WERI-Rb-1 (cell line): Measurements from ENCODE around the gene RGS1.
"Not testable (repeated sequence)": the region's sequence is repeated elsewhere in the genome, so short reads cannot be mapped to it uniquely, and the experiment has no call there.

Experiments
- DNase-seq: peaks from one replicate; pipeline ENCODE4 v3.0.0-alpha.2; 2020
- H3K27ac ChIP-seq: fragments of 250-450 bp; sonication (Bioruptor Pico); 2 replicates; pipeline ENCODE4 v1.5.1; 2020; ENCODE audit warnings: mild to moderate bottlenecking, moderate library complexity
- H3K27me3 ChIP-seq: fragments of 250-450 bp; sonication (Bioruptor Pico); 2 replicates; pipeline ENCODE4 v1.5.1; 2021; ENCODE audit warnings: mild to moderate bottlenecking, low read depth, moderate library complexity; ENCODE audit not compliant: insufficient read depth, severe bottlenecking
- H3K36me3 ChIP-seq: fragments of 250-450 bp; sonication (Bioruptor Pico); 2 replicates; pipeline ENCODE4 v1.5.1; 2020; ENCODE audit warnings: mild to moderate bottlenecking, moderate library complexity
- H3K4me3 ChIP-seq: 2 replicates; pipeline ENCODE4 v1.5.1; 2011; ENCODE audit warnings: low read depth, mild to moderate bottlenecking, control low read depth, low read length
- H3K9me3 ChIP-seq: fragments of 250-450 bp; sonication (Bioruptor Pico); 2 replicates; pipeline ENCODE4 v1.5.1; 2021; ENCODE audit warnings: mild to moderate bottlenecking, moderate library complexity; ENCODE audit not compliant: severe bottlenecking
- TF ChIP-seq, protein P1 (sequence below): IDR thresholded peaks from 2 replicates; pipeline ENCODE4 v1.5.1; 2011; ENCODE audit warnings: low read depth, mild to moderate bottlenecking, control low read depth, inconsistent platforms, low read length

The RGS1 gene

DNA sequence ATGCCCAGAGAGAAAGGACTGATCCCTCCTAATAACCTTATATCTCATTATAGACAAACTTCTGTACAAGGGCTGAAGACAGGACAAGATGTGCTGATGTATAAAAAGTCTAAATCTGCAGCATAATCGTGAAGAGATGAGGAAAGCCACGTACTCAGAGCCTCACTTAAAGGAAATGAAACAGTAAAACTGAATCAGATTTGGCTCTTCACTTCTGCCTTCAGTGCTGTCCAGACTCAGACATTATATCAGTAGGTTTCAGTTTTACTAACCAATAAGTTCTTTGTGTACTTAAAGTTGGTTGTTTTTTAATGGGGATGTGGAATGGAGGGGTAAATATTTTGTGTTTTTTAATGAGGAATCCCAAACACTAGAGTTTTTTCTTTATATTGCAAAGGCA lies 45.3 kb upstream of the RGS1 start:
- TF ChIP-seq, protein P1, sequence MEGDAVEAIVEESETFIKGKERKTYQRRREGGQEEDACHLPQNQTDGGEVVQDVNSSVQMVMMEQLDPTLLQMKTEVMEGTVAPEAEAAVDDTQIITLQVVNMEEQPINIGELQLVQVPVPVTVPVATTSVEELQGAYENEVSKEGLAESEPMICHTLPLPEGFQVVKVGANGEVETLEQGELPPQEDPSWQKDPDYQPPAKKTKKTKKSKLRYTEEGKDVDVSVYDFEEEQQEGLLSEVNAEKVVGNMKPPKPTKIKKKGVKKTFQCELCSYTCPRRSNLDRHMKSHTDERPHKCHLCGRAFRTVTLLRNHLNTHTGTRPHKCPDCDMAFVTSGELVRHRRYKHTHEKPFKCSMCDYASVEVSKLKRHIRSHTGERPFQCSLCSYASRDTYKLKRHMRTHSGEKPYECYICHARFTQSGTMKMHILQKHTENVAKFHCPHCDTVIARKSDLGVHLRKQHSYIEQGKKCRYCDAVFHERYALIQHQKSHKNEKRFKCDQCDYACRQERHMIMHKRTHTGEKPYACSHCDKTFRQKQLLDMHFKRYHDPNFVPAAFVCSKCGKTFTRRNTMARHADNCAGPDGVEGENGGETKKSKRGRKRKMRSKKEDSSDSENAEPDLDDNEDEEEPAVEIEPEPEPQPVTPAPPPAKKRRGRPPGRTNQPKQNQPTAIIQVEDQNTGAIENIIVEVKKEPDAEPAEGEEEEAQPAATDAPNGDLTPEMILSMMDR = no peak
- H3K36me3 ChIP-seq = no peaks in the 10 kb centered on the region
- no peaks in the 10 kb centered on the region for H3K9me3 ChIP-seq
- H3K27me3 ChIP-seq = no peaks in the 10 kb centered on the region
- no peak overlapping the region for H3K27ac ChIP-seq
- H3K4me3 ChIP-seq = no peak overlapping the region
- DNase-seq = no peak

DNA sequence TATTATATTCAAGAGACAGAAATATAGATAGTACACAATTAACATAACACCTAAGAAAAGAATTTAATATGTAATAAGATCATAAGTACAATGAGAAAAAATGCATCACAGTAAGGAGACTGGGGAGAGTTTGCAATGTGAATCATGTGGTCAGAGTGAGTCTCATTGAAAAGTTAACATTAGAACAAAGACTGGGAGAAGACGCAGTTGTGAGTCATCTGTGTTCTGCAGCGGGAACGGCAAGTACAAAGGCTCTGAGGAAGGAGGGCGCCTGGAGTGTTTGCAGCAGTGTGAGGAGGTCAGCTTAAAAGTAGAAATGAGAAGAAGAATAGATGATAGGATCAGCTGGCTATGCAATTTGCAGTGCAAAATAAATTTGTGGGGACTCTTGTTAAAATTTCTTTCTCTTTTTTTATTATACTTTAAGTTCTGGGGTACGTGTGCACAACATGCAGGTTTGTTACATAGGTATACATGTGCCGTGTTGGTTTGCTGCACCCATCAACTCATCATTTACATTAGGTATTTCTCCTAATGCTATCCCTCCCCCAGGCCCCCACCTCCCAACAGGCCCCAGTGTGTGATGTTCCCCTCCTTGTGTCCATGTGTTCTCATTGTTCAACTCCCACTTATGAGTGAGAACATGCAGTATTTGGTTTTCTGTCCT lies 44.4 kb upstream of the RGS1 start:
- H3K36me3 ChIP-seq, H3K4me3 ChIP-seq, H3K9me3 ChIP-seq, DNase-seq, H3K27ac ChIP-seq, H3K27me3 ChIP-seq: not testable (repeated sequence)

DNA sequence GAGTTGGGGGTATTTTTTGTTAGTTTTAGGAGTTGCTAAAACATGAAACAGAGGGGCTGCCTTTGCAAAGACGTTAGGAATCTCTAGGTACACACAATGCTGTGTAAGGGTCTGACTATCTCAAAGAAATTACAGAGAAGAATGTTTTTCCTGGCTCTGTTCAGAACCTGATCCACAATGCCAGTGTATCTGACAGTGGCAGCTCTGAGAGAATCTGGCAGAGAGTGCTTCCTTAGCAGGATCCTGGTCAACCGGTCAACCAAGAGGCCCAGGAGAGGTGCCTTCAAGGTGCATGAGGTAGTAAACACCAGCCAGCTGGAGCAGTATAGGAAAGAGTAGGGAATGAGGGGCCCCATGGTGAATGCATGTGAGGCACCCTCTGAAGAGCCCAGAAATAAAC lies 40.9 kb upstream of the RGS1 start:
- H3K27me3 ChIP-seq = no peaks in the 10 kb centered on the region
- TF ChIP-seq, protein P1 = no peak
- no peaks in the 10 kb centered on the region for H3K9me3 ChIP-seq
- H3K27ac ChIP-seq = no peak overlapping the region
- DNase-seq = no peak
- no peaks in the 10 kb centered on the region for H3K36me3 ChIP-seq
- no peak overlapping the region for H3K4me3 ChIP-seq

DNA sequence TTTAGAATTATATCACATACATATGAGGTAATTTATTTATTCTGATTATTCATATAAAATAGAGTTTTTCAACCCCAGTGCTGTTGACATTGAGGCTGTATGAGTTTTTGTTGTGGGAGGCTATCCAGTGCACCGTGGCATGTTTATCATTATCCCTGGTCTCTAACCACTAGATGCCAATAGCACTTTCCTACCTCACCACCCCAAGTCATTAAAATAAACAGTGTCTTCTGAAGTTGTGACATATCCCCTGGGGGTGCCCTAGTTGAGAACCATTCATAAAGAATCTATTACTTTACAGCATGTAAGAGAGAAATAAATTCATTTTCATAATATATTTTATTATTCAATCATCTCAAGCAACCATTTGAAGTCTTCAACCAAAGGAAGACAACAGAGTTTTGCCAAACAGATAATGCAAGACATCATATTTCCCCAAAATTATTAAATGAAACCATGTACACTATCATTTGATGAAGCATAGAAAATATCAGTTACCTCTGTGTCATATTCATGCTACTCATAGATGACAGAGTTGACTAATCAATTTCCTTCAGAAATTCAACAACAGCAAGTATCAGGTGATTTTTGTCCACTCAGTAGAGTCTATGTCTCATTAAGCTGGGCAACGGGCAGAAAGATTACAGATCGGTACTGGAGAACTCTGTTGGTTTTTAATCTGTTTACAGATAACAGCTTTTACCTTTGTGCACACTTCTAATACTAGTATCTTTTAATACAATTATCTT lies 39.5 kb upstream of the RGS1 start:
- TF ChIP-seq, protein P1 = no peak
- Histone ChIP-seq H3K27ac (no peak overlapping the region), H3K27me3 (no peaks in the 10 kb centered on the region), H3K9me3 (no peaks in the 10 kb centered on the region), H3K36me3 (no peaks in the 10 kb centered on the region), H3K4me3 (no peak overlapping the region)
- DNase-seq = no peak

DNA sequence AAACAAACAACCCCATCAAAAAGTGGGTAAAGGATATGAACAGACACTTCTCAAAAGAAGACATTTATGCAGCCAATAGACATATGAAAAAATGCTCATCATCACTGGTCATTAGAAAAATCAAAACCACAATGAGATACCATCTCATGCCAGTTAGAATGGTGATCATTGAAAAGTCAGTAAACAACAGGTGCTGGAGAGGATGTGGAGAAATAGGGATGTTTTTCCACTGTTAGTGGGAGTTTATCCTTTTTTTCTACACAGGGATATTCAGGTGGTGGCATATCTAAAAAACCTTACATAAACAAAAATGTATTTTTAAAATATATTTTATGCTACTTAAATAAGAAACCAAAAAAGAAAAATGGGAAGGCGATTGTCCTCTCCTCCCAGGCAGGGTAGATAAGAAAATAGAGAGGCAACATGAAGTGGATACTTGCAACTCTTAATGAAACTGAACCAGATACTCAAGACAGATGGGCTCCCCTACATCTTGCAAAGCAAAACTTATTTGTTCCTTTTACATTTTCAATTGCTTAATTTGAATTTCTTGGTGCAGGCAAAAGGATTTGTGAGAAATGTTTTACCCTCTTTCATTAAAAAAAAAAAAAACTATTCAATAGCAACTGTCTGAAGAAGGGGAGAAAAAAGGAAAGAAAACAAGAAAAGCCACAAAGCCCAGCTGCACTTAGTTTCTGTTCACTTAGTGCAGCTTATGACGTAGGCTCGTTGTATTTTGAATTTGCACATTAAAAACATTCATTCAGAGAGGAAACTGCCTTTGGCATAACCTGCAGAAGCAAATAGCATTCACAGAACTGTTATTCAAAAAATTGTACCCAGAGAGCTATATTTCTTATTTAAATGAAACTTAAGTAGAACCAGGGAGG lies 36.9 kb upstream of the RGS1 start:
- no peak for DNase-seq
- H3K27ac ChIP-seq = no peak overlapping the region
- TF ChIP-seq, protein P1 = no peak

More for the DNA sequence above, 36.9 kb upstream of the RGS1 start:
- H3K4me3 ChIP-seq = no peak overlapping the region
- H3K36me3 ChIP-seq = no peaks in the 10 kb centered on the region
- no peaks in the 10 kb centered on the region for H3K27me3 ChIP-seq
- H3K9me3 ChIP-seq = no peaks in the 10 kb centered on the region
